GM18519 (cell line): ENCODE data around the gene CBFB.

Experiments used
- ATAC-seq: cut with Tn5 transposase; IDR thresholded peaks from one replicate; pipeline ENCODE4 v1.9.1; 2021; ENCODE audit warnings: mild to moderate bottlenecking, moderate library complexity; ENCODE audit not compliant: unreplicated experiment, low FRiP score

Gene CBFB

GRCh38 chr16:67016143-67016542 is 12.8 kb upstream of the CBFB start:
- no peak for ATAC-seq

- no peak for ATAC-seq
Measured at GRCh38 chr16:67016681-67017420, 12.1 kb upstream of the CBFB start.

DNA sequence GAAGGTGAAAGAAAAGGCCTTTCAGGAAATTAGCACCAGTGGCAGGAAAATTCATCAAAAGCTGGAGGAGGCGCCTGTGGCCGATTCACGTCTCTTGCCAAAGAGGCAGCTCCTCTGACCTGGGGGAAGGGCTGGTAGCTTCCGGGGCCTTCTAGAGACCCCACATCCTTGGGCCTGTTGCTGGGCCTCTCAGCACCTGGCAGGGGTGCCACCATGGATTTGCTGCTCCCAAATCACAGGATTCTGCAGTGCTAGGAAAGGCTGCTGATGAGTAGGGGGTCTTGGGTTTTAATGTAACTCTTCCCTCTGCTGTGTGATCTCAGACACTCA is 11.6 kb upstream of the CBFB start:
- no peak for ATAC-seq

DNA sequence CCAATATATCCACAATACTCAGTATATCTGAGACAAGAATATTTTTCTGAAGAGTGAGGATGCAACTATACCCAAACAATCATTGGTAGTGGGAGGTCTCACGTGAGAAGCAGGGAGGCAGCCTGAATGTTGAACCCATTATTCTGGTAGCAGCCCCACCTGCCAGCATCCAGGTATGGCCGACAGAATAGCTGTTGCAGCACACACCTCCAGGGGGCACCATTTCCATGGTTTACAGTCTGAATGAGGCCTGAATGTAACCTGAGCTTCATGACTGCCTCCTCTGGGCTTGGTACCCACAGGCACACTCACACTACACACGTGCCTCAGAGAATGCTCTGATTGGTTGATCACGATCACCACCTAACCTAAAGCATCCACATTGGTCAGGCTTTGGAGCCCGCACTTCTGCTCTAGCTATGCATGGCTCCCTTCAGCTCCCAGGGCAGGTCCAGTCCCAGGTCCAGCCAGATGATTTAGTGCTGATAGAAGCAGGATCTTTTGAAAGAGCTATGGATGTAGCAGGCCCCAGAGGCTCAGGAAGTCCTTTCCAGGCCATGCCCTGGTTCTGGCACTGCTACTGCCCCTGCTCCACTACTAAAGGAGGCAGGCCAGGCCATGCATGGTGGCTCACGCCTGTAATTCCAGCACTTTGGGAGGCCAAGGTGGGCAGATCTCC is 11.0 kb upstream of the CBFB start:
- ATAC-seq = peak; percentile 90

DNA sequence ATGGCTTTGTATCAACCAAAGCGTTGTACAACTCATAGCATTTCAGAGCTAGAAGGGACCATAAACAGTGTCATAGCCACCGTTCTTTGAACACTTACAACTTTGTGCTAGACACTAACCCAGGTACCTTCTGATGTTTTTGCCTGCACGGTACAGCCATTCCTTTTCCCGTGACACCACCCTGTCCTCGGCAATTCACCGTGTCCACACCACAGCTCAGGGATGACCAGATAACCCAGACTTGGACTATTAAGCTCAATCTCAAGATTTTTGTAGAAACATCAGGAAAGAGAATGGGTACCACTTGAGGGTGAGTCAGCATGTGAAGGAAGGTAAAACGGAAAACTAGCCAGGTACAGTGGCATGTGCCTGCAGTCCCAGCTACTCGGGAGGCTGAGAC is 9.8 kb upstream of the CBFB start:
- ATAC-seq = no peak

DNA sequence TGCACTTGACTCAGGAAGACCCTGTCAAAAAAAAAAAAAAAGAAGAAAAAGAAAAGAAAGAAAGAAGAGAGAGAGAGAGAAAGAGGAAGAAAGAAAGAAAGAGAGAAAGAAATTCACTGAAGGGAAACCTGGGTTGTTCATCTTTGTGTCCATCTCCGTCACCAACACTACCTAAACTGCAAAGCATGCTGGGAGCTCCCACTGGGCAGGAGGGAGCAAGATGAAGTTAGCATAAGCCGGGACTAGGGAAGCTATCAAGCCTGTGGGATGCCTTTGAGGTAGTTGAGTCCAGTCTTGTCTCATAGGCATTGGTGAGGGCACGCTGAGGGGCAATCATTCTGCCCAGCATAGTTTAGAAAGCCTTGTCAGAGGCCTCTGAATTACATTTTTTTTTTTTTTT is 7.6 kb upstream of the CBFB start:
- no peak for ATAC-seq

GRCh38 chr16:67022531-67023214 is 6.3 kb upstream of the CBFB start:
- ATAC-seq = no peak

GRCh38 chr16:67023689-67024088 is 5.3 kb upstream of the CBFB start:
- no peak for ATAC-seq

DNA sequence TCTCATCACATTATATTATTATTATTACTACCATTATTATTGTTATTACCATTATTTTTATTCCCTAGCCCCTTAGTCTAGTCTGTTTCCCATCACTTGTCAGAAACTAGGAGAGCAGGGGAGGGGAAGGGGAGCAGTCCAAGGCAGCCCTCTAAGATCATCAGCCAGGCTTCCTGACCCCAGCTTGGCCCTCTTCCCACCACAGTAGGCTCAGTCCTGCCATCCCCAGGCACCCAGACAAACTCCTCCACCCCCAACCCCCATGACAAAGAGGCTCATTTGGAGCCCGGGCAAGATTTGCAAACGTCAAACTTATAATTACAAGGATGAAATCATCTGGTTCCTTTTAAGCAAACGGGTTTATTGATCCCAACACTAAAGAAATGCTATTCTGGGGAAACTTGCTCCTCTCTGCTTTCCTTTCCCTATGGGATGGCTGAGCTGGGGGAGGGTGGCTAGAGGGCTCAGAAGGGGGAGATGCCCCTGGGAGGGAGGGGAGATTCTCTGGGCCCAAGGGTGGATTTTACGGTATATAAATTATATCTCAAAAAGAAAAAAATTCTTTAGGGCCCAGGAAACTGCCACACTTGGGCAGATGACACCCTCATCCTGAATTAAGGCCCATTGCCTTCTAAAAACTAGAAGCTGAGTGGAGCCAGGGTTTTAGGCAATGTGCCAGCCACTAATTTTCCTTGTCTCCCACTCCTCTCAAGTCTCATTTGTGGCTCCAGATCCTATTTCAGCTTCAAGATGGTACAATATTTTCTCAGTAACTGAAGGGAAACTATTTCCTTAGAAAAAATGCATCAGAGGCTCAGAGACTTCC is 4.4 kb upstream of the CBFB start:
- ATAC-seq = no peak

DNA sequence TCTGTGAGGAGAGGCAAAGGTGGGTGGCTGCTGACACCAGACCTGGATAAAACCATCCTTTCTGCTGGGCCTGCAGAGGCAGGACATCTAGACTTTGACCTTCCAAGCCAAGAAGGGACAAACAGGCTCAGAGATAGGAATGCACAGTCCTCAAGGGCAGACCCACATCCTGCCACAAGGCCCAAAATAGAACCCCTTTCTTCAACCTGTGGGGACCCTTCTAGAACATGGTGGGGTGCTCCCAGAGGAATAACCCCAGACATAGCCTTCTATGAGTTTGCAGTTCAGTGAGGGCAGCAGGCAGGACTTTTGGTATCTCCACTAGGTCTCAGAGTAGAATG is 3.8 kb upstream of the CBFB start:
- no peak for ATAC-seq

DNA sequence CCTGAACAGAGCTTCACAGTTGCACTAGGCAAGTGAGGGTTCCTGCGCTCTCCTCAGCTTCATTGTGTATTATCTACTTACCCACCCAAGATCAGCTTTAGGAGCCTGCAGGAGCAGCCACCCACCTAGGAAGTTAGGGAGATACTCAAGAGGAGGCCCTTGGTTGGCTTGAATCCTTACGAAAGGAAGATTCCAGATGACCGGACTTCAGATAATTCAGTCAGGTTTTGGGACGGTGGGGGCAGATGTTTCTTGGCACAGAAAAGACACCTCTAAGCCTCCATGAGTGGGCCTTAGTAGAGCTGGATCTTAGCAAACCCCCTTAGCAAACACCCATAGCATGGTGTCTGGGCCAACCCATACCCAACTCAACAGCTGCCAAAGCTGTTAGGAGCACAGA is 2.4 kb upstream of the CBFB start:
- ATAC-seq = no peak

GRCh38 chr16:67027046-67027445 is 1.9 kb upstream of the CBFB start:
- ATAC-seq = no peak

GRCh38 chr16:67028167-67028695 is 718 bp upstream of the CBFB start:
- ATAC-seq = no peak

GRCh38 chr16:67029254-67030096 is 526 bp downstream of the CBFB start:
- peak; percentile 30 for ATAC-seq

- ATAC-seq = no peak
Measured at GRCh38 chr16:67030221-67030962, 1.4 kb downstream of the CBFB start.

DNA sequence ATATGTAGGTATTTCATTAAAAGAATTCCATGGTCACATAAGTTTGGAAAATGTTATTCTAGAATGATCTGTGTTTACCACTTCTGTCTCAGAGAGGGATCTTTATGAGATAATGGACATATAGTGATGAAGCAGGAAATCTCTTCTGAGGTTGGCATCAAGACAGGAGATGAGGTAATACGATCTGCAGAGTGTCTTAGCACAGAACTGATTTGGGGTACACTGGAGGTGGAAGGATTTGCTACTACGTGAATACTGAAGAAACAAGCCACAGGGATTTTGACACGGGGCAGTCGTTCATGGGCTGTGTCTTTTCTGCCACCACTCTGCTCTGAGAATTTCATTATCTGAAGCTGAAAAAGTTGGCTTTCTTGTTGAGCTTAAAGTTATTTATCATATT is 5.5 kb downstream of the CBFB start:
- no peak for ATAC-seq

DNA sequence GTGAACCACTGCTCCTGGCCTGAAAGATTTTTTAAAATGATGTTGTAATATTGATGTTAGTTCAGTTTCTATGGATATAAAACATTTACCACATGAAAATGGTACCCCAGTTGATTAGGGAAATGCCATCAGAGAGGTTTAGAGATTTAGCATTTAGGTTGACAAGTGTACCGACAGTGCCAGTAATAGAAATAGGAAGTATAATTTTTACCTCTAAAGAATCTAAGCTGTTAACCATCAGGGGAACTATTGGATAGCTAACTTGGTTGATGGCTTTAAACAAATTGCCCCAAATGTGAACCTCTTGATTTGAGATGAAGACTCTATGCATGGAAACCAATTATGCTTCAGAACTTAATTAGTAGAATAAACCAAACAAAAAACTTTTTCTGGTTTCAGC is 6.4 kb downstream of the CBFB start:
- no peak for ATAC-seq

- no peak for ATAC-seq
Measured at GRCh38 chr16:67036323-67036741, 7.4 kb downstream of the CBFB start.

DNA sequence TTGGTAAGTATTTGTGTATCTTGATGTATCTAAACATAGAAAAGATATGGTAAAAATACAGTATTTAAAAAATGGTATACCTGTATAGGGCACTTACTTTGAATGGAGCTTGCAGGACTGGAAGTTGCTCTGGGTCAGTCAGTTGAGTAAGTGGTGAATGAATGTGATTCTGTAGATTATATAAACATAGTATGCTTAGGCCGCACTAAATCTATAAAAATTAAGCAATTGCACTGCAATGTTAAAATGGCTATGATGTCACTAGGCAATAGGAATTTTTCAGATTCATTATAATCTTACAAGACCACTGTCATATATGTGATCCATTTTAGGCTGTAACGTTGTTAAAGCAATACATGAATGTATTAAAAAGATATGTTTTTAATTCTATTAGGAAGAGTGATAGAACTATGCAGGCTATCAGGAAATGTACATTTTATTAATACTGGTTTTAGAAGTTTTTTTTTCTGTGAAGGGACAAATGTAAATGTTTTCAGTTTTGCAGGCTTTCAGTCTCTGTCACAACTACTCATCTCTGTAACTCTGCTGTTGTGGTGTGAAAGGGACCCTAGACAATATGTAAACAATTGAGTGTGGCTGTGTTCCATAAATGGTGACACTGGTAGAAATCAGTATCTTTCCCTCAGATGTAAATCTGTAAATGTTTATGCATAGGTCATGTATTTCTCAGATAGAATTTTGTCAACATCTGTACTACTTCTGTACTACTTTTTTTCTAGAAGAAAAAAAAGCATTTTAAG is 10.5 kb downstream of the CBFB start:
- no peak for ATAC-seq
